NCI-H187 treated with DMSO at 0.1 percent for 48 hours (cell line): ENCODE data around the gene MC1R.
"Not testable (repeated sequence)": the region's sequence is repeated elsewhere in the genome, so short reads cannot be mapped to it uniquely, and the experiment has no call there.

ENCODE experiments used
- DNase-seq: peaks from one replicate; lab custom pipeline; 2025; lab: John Stamatoyannopoulos, UW

Gene MC1R

GRCh38 chr16:89913408-89914387 lies 5.0 kb upstream of the MC1R start:
- DNase-seq, result no peak

- not testable (repeated sequence) for DNase-seq
These were observed 3.9 kb upstream of the MC1R start for GRCh38 chr16:89914642-89915285.

GRCh38 chr16:89915303-89916232 lies 3.1 kb upstream of the MC1R start:
- no peak for DNase-seq

DNA sequence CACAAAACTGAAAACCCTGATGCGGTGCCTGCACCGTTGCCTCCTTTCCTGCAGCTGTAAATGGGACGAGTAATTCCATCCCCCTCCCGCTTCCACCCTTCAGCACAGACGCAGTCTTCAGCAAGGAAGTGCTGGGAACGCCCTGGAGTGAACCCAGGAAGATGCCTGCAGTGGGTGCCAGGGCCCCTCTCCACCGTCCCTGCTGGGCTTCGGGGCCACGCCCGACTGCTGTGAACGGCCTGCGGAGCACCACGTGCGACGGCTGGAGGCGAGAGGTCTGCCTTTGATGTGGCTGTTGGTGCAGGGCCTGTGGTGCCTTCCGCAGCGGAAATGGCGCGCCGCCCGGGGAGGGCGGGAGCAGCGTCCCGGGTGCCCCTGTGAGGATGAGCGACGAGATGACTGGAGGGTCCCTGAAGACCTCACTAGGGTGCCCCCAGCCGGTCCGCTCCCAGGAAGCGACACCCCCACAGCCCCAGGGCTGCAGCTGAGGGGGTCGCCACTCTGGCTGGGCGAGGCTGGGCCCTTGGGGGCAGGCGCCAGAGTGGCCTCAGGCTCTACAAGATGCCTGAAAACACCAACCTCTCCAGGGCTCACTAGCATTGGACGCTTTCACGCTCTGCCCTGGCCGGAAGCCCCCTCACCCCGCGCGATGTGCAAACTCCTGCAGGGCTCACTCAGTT lies 749 bp upstream of the MC1R start:
- no peak for DNase-seq

DNA sequence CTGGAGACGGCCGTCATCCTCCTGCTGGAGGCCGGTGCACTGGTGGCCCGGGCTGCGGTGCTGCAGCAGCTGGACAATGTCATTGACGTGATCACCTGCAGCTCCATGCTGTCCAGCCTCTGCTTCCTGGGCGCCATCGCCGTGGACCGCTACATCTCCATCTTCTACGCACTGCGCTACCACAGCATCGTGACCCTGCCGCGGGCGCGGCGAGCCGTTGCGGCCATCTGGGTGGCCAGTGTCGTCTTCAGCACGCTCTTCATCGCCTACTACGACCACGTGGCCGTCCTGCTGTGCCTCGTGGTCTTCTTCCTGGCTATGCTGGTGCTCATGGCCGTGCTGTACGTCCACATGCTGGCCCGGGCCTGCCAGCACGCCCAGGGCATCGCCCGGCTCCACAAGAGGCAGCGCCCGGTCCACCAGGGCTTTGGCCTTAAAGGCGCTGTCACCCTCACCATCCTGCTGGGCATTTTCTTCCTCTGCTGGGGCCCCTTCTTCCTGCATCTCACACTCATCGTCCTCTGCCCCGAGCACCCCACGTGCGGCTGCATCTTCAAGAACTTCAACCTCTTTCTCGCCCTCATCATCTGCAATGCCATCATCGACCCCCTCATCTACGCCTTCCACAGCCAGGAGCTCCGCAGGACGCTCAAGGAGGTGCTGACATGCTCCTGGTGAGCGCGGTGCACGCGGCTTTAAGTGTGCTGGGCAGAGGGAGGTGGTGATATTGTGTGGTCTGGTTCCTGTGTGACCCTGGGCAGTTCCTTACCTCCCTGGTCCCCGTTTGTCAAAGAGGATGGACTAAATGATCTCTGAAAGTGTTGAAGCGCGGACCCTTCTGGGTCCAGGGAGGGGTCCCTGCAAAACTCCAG lies 1.1 kb downstream of the MC1R start:
- DNase-seq, result no peak

DNA sequence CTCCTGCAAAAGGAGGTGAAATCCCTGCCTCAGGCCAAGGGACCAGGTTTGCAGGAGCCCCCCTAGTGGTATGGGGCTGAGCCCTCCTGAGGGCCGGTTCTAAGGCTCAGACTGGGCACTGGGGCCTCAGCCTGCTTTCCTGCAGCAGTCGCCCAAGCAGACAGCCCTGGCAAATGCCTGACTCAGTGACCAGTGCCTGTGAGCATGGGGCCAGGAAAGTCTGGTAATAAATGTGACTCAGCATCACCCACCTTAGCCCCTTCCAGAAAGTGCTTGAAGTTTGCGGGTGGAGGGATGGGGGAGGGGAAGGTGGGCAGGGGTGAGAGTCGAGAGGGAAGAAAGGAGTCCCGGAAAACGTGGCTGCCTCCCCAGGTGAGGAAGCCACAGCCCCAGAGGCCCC lies 2.1 kb downstream of the MC1R start:
- DNase-seq, result no peak

DNA sequence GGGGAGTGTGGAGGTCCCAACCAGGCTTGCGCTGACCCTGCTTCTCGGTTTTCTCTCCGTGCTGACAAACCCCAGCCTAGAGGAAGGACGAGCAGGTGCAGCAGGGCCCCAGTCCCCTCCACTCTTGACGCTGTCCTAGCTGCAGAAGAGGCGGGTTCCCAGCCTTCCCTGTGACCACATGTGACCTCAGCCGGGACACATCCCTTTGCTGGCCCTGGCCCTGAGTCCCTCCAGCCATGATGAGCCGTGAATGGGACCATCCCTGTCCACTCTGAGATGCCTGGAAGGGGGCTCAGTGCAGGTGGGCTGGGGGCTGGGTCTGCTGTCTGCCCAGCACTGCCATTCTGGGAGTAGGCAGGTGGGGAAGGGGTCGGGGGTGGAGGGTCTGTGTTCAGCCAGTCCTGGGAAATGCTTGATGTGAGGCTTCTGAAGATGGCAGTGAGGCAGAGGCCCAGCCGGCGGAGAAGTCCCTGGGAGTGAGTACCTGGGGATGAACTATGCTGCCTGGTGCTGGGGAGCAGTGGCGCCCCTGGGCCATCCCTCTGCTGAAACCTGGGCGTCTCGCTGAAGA lies 2.6 kb downstream of the MC1R start:
- no peak for DNase-seq

DNA sequence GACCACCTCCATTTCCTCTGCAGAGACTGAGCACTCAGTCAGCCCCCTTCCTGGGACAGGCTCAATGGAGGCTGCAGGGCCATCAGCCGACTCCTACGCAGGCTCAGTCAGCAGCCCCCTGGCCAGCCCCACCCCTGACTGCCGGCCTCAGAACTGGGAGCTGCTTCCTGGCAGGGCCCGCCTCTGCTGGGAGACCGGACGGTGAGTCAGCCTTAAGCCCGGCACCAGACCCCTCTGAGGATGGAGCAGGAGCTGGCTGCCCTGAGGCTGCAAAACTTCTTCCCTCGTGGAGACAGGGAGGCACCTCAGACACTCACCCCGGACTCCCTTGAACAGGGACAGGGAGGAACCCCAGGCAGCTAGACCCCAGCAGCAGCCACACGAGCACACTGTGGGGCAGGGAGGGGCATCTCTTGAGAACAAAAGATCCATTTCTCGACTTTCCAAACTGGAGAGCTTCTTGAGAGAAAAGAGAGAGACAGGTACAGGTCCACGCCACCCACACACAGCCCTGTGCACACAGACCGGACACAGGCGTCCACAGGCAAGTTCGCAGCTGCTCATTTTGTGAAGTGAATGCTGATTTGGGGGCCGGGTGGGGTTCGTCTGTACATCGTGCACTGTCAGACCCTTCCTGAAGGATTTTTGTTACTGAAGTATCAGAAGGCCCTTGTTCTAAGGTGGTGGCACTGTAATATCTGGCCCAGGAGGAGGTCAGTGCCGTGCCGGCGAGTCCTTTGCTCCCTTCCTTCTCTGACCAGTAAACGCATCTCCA lies 3.2 kb downstream of the MC1R start:
- no peak for DNase-seq

DNA sequence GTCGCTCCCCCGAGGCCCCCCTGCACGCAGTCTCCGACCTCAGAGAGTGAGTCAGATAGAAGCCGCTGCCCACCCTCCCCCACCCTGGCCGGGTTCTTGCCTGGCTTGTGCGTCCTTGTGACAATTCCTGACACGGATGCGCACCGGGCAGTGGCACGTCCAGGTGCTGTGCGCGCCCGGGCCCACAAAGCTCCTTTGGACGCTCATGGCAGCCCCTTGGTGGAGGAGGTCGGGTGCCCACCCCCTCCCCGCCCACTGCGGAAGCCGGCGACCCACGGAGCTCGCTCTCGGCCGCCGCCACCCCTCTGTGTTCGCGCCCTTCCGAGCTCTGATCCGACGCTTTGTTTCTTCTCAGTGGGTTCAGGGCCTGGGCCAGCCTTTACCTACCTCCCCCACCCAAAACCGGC lies 3.8 kb downstream of the MC1R start:
- DNase-seq, result no peak

- DNase-seq, result no peak
These were observed 4.4 kb downstream of the MC1R start, which contains the start of gene TUBB3 for GRCh38 chr16:89922884-89923639. Gene TUBB3, plus strand, starts transcription at chr16:89923342. Its CDS starts 60 bp downstream, at chr16:89923402.

DNA sequence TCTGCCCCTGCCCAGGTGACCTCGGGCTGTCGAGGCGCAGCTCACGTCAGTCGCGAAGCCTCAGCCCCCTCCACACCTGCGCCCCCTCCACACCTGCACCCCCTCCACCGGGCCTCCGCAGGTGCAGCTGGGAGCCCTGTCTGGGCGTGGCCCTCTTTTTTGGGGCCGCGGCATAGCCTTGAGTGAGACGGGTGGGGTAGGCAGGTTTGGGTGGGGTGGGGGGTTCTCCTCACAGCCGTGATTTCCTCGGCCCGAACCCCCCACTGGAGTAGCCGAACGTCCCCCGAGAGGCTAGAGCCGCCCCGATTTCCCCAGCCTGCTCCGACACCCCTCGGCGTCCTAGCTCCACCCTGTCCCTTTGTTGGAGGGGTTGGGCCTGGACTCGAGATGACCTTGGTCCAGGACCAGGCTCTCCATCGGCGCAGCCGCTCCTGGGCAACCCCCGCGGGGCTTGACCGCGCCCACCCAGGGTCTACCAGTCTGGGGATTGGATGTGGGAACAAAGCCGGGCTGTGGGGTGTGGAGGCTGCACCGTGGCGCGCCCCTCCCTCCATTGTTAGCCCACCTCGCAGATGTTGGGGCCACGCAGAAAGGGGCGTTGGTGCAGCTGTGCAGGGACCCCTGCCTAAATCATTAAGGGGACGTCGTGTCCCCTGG lies 5.1 kb downstream of the MC1R start:
- no peak for DNase-seq

- no peak for DNase-seq
These were observed 5.7 kb downstream of the MC1R start for GRCh38 chr16:89924297-89924924.

DNA sequence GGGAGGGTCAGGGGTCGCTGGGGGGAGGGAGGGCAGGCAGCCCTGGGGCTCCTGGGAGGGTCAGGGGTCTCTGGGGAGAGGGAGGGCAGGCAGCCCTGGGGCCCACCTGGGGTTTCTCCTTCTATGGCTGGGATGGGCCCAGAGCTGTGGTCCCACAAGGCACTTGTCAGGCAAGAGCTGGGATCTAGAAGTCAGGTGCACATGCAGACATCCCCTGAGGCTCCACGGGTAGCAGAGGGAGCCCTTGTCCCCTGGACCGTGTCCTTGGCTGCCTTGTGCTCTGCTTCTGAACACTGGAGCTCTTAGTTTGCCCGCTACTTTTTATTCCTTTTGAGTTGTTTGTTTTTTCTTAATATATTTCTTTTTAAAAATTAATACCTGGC lies 6.3 kb downstream of the MC1R start:
- DNase-seq, result no peak

DNA sequence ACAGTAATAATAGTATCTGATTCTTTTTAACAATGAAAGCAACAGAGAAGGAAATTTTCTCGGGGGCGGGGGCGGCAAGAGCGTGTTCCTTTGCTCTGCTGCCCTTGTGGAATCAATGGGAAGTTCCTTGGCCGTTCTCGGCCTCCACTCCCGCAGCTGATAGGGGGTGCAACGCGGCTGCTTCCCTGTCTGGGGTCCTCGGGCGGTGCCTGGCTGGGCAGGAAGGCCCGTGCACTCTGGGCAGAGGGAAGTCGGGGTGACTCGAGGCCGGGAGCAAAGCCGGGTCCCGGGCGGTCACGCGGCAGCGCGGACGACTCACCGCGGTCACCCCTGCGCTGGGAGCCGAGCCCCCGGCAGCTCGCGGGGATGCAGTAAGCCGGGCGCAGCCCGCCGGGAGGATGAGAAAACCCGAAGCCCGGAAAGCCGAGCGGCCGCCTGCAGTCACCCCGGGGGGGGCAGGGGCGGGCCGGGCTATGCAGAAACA lies 7.0 kb downstream of the MC1R start:
- no peak for DNase-seq

DNA sequence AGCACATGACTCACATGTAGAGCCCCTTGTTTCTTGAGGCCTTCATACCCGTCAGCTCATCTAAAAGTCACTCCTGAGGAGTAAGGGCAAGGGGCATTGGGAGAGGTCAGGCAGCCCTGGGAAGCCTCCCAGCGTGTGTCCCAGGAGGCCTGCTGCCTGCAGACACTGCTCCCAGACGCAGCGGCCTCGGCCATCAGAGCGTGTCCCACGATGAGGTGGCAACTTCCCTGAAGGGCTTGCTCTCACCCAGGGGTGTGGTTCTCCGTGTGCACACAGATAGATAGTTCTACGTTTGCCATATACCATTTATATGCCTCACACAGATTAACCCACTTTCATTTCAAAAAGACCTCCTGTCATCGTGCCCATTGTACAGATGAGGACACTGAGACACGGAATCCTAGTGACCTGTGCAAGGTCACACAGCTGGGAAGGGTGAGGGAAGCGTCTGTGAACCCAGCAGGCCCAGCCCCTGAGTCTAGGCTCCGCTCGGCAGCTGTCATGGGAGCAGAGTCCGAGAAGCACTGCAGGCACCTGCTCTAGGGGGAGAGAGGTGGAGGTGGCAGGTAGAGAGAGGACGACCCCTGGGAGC lies 12.7 kb downstream of the MC1R start:
- DNase-seq, result no peak

DNA sequence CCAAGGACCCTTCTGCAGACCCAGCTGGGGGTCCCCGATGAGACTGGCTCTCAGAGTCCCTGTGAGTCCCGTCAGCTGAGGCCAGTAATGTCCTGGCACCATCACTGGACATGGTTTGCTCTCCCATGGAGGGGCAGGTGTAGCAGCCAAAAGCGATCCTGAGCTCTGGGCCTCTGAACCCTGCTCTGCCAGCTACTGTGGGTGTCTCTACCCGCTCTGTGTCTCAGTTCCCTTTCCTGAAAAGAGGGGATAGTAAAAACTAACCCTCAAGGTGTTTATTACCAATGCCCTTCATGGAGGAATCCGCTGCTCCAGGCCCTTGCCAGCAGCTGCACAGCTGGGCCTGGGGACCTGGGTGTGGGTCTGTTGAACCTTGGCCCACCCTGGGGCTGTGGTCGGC lies 13.3 kb downstream of the MC1R start:
- no peak for DNase-seq

DNA sequence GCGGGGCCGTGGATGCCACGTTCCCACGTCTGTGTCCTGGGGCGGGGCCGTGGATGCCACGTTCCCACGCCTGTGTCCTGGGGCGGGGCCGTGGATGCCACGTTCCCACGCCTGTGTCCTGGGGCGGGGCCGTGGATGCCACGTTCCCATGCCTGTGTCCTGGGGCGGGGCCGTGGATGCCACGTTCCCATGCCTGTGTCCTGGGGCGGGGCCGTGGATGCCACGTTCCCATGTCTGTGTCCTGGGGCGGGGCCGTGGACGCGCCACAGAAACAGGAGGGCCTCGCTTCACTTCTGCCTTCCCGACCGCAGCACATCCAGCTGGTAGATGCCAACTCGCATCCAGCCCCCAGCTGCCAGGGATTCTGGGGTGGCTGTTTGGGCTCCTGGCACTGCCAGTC lies 15.4 kb downstream of the MC1R start:
- DNase-seq, result not testable (repeated sequence)
